Measurements from ENCODE around the gene AGMO. TPM values are rescaled to one million over a fixed set of nuclear protein-coding genes. Genes with fewer than 3 reads are reported as not detected.

AGMO gene
- total RNA-seq, 1 experiment from 2014 or later: 0.05 TPM

Other genes with a start within 250 kb of the AGMO start
- not detected in 2 replicates for gene MEOX2, start 124.7 kb upstream of the AGMO start, total RNA-seq (2014; rRNA removed; shearing (Covaris generic))

Data from HT-29 (cell line).